ENCODE data around the gene NKD1.

GRCh38 chr16:50634090-50634489 is 85.9 kb downstream of the NKD1 start:
- TF ChIP-seq CTCF (IDR thresholded peaks at IDR 0.05), result no peak
- no peak for TF ChIP-seq POLR2A (IDR thresholded peaks at IDR 0.05)

All from uterus (tissue), 2 donors.